HG03066 (cell line): ENCODE measurements around the gene CDC73.
A peak's percentile ranks its signal among the peaks of the same experiment; 100 is the strongest.

ENCODE experiments used
- ATAC-seq: cut with Tn5 transposase; IDR thresholded peaks from one replicate; pipeline ENCODE4 v1.9.1; 2021; ENCODE audit warnings: low read depth; ENCODE audit not compliant: unreplicated experiment

CDC73 gene

GRCh38 chr1:193121616-193122593, at the start of gene CDC73:
Gene CDC73, plus strand, starts transcription at chr1:193122031. Its CDS starts 170 bp downstream, at chr1:193122201.
- ATAC-seq = peak; percentile 91

GRCh38 chr1:193077991-193078390, 43.8 kb upstream of the CDC73 start:
- no peak for ATAC-seq

DNA sequence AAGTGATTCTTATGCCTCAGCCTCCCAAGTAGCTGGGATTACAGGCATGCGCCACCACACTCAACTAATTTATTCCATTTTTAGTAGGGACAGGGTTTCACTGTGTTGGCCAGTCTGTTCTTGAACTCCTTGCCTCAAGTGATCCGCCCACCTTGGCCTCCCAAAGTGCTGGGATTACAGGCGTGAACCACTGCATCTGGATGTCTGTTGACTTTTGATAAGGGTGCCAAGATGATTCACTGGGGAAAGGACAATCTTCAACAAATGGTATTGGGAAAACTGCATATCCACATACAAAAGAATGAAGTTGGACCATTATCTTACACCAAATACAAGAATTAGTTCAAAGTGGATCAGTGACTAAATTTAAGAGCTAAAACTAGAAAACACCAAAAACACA, 42.6 kb upstream of the CDC73 start:
- ATAC-seq = no peak

GRCh38 chr1:193083365-193084088, 38.3 kb upstream of the CDC73 start:
- ATAC-seq = peak; percentile 99

GRCh38 chr1:193085263-193085662, 36.6 kb upstream of the CDC73 start:
- no peak for ATAC-seq

DNA sequence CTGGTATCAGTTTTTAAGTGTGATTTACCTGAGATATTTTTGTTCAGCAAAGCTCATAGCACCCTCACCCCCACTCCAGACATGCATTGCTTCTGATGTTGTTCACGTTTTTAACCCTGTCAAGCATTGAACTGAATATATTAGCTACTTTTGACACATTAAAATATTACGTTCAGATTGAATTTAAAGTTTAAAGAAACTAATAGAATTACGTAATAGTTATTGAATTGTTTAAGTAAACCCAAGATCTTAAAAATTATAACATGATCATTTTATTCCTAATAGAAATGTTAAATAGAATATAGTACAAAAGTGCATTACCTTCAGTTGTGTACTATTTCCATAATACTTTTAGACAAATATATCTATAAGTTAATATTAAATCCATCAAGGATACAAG, 35.5 kb upstream of the CDC73 start:
- no peak for ATAC-seq

- no peak for ATAC-seq
Measured at GRCh38 chr1:193087893-193088292, 33.9 kb upstream of the CDC73 start.

GRCh38 chr1:193090865-193091264, 31.0 kb upstream of the CDC73 start:
- ATAC-seq = no peak

DNA sequence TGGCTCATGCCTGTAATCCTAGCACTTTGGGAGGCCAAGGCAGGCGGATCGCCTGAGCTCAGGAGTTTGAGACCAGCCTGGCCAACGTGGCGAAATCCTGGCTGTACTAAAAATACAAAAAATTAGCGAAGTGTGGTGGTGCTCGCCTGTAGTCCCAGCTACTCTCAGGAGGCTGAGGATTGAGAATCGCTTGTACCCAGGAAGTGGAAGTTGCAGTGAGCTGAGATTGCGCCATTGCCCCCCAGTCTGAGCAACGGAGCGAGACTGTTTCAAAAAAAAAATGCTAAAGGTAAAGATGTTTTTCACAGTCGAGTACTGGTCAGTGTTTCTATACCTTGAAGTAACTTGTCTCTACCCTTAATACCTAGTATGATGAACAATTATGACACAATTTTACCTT, 27.7 kb upstream of the CDC73 start:
- ATAC-seq = no peak

- ATAC-seq = no peak
Measured at GRCh38 chr1:193102662-193103061, 19.2 kb upstream of the CDC73 start.

- ATAC-seq = no peak
Measured at GRCh38 chr1:193103759-193104501, 17.9 kb upstream of the CDC73 start.

DNA sequence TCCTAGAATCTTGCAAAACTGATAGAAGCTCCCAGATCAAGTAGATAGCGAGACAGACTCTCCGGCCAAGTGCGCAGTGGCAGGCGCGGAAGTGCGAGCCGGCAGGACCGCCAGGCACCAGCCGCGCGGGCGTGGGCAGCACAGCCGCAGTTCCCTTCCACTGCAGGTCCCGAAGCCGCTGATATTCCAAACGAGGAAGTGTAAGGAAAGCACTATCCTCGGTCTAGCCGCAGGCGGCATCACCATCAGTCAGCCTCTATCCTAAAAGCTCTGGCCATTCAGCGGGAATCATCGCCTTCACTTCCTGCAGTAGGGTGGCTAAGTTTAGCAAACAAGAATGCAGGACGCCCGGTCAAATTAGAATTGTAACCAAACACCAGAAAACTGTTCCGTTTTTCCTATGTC, 17.3 kb upstream of the CDC73 start:
- ATAC-seq = peak; percentile 39

GRCh38 chr1:193104907-193105820, 16.7 kb upstream of the CDC73 start, which contains the start of gene GLRX2:
Gene GLRX2, minus strand, starts transcription at chr1:193105414. Its CDS starts 32 bp downstream, at chr1:193105382.
- peak; percentile 89 for ATAC-seq

GRCh38 chr1:193105821-193106177, 16.0 kb upstream of the CDC73 start:
- ATAC-seq = no peak

DNA sequence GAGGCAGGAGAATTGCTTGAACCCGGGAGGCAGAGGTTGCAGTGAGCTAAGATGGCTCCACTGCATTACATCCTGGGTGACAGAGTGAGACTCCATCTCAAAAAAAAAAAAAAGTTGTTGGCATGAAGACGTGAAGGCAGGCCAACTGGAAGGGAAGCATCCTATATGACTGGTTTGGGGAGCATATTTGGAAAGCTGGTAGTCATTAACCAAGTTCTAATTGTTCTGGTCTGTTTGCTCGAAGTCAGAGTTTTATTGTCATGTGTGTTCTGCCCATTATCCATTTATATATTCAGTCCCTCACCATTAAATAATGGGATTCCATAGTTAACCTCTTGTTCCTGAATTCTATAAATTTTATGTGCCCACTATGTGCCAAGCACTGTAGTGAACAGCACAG, 13.4 kb upstream of the CDC73 start:
- no peak for ATAC-seq

- no peak for ATAC-seq
Measured at GRCh38 chr1:193109619-193110018, 12.2 kb upstream of the CDC73 start.

DNA sequence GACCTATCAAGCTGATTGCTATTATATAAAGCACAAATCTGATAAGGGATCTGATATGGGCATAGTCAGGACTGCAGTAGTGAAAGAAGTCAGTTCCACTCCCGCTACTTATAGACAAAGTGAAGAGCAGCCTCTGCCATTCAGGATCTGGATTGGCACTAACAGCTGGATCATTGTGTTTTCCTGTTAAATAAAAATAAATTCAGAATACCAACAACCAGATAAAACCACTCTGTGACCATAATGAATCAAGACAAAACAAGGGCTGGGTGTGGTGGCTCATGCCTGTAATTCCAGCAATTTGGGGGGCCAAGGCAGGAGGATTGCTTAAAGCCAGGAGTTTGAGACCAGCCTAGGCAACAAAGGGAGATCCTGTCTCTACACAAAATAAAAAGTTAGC, 11.6 kb upstream of the CDC73 start:
- ATAC-seq = no peak

- ATAC-seq = no peak
Measured at GRCh38 chr1:193110864-193111263, 11.0 kb upstream of the CDC73 start.

GRCh38 chr1:193111641-193112090, 10.2 kb upstream of the CDC73 start:
- ATAC-seq = no peak
